ENCODE results near the gene CNTNAP5. TPM values are rescaled to one million over a fixed set of nuclear protein-coding genes. Genes with fewer than 3 reads are reported as not detected.

CNTNAP5 gene
- total RNA-seq, 2 experiments from 2014 or later: not detected

DNA sequence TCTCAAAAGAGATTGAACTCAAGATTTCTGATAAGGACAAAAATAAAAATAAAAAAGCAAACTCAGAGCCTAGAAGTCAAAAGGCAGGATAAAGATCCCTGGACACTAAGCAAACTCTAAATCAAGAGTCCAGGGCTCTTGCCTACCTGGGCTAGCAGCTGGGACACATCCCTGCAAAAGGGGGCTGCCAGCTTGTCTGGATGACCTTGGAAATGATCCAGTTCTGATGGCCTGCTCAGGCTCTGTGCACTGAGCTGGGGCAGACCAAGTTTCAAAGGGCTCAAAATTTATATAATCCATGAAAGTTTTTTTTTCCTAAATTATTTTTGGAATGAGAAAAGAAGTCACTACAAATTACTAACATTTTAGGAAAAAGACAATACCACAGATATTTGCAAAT is 557.3 kb downstream of the CNTNAP5 start:
- POLR2A ChIA-PET: no interaction called here
- no peak overlapping the region for H3K27ac ChIP-seq (ENCODE audit: low read depth in 1 of 2, low read length in 2 of 2)

DNA sequence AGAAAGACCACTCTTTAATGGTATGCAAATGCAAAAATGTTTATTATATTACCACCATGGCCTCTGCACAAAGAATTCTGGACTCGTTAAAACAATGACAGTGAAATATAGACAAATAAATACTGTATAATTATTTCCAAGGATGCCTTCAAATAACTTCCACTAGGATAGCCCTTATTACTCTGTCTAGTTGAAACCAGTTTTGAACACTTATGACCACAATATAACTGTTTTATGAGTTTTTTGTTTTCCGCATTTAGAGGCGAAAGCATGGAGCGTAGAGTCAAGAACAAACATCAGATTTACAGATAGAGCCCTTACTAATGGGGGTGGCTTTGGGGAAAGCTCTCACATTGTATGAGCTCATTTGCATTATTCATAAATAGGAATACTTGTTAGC is 559.5 kb downstream of the CNTNAP5 start:
- H3K27me3 ChIP-seq (ENCODE audit: control insufficient read depth in 1 of 2, insufficient read depth in 2 of 2, low read length in 2 of 2): no peaks in the 10 kb centered on the region
- H3K27ac Mint-ChIP-seq: no peak overlapping the region
- intact Hi-C loops (cut with DNase I, micrococcal nuclease): no loop called here

More for the DNA sequence above, 557.3 kb downstream of the CNTNAP5 start:
- H3K9me3 ChIP-seq (ENCODE audit: control insufficient read depth in 1 of 2, insufficient read depth in 1 of 2, low read length in 2 of 2): no peaks in the 10 kb centered on the region
- ATAC-seq (ENCODE audit: poor library complexity): no peak
- no peak overlapping the region for H3K27ac Mint-ChIP-seq
- H3K27me3 Mint-ChIP-seq: no peaks in the 10 kb centered on the region
- no peaks in the 10 kb centered on the region for H3K4me1 Mint-ChIP-seq (ENCODE audit: low read depth)
- DNase-seq: no peak
- CTCF ChIA-PET: no interaction called here
- no peaks in the 10 kb centered on the region for H3K4me1 ChIP-seq (ENCODE audit: insufficient read depth, low read length)
- no peaks in the 10 kb centered on the region for H3K36me3 ChIP-seq (ENCODE audit: insufficient read depth, low read length)
- H3K27me3 ChIP-seq (ENCODE audit: control insufficient read depth in 1 of 2, insufficient read depth in 2 of 2, low read length in 2 of 2): no peaks in the 10 kb centered on the region
- intact Hi-C loops (cut with DNase I, micrococcal nuclease): no loop called here
- H3K4me3 Mint-ChIP-seq: no peak overlapping the region
- TF ChIP-seq, protein P1, sequence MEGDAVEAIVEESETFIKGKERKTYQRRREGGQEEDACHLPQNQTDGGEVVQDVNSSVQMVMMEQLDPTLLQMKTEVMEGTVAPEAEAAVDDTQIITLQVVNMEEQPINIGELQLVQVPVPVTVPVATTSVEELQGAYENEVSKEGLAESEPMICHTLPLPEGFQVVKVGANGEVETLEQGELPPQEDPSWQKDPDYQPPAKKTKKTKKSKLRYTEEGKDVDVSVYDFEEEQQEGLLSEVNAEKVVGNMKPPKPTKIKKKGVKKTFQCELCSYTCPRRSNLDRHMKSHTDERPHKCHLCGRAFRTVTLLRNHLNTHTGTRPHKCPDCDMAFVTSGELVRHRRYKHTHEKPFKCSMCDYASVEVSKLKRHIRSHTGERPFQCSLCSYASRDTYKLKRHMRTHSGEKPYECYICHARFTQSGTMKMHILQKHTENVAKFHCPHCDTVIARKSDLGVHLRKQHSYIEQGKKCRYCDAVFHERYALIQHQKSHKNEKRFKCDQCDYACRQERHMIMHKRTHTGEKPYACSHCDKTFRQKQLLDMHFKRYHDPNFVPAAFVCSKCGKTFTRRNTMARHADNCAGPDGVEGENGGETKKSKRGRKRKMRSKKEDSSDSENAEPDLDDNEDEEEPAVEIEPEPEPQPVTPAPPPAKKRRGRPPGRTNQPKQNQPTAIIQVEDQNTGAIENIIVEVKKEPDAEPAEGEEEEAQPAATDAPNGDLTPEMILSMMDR (IDR thresholded peaks at IDR 0.05): no peak
- H3K4me3 ChIP-seq (ENCODE audit: low read length): no peak overlapping the region
- H3K9me3 Mint-ChIP-seq: peaks cover 4% of the 10 kb centered on the region
- no peaks in the 10 kb centered on the region for H3K36me3 Mint-ChIP-seq (ENCODE audit: low read depth)

DNA sequence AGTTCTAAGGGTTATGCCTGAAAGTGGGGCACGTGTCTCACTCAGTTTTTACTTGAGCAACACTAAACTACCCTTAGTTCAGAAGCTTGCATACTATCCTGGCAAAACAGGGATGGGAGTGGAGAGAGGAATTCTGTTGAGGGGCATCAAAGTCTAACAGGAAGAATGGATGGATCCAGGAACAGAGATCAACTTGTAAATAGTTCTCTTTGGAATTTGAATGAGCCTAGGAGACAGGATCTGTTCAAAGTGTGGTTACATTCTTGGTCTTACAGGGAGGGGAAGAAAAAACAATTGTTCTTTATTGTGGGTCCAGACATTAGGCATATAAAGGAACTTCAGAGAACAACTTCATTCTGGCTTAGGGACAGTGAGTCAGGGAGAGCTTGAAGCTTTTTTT is 560.2 kb downstream of the CNTNAP5 start:
- H3K27me3 ChIP-seq (ENCODE audit: control insufficient read depth in 1 of 2, insufficient read depth in 2 of 2, low read length in 2 of 2): no peaks in the 10 kb centered on the region
- Mint-ChIP-seq H3K27ac (no peak overlapping the region), H3K27me3 (no peaks in the 10 kb centered on the region), H3K4me3 (no peak overlapping the region), H3K9me3 (peaks cover 4% of the 10 kb centered on the region), H3K36me3 (ENCODE audit: low read depth) (no peaks in the 10 kb centered on the region), H3K4me1 (ENCODE audit: low read depth) (no peaks in the 10 kb centered on the region)
- intact Hi-C loops (cut with DNase I, micrococcal nuclease): no loop called here
- no peak for ATAC-seq (ENCODE audit: poor library complexity)
- H3K4me1 ChIP-seq (ENCODE audit: insufficient read depth, low read length): no peaks in the 10 kb centered on the region
- no peak for DNase-seq
- H3K4me3 ChIP-seq (ENCODE audit: low read length): no peak overlapping the region
- ChIA-PET POLR2A (no interaction called here), CTCF (no interaction called here)
- H3K27ac ChIP-seq (ENCODE audit: low read depth in 1 of 2, low read length in 2 of 2): no peak overlapping the region
- TF ChIP-seq, protein P1 (IDR thresholded peaks at IDR 0.05): no peak
- H3K9me3 ChIP-seq (ENCODE audit: control insufficient read depth in 1 of 2, insufficient read depth in 1 of 2, low read length in 2 of 2): no peaks in the 10 kb centered on the region
- no peaks in the 10 kb centered on the region for H3K36me3 ChIP-seq (ENCODE audit: insufficient read depth, low read length)

More for the DNA sequence above, 559.5 kb downstream of the CNTNAP5 start:
- CTCF ChIA-PET: no interaction called here
- Mint-ChIP-seq H3K36me3 (ENCODE audit: low read depth) (no peaks in the 10 kb centered on the region), H3K4me1 (ENCODE audit: low read depth) (no peaks in the 10 kb centered on the region), H3K9me3 (peaks cover 4% of the 10 kb centered on the region), H3K27me3 (no peaks in the 10 kb centered on the region), H3K4me3 (no peak overlapping the region)
- DNase-seq (no peak), ATAC-seq (ENCODE audit: poor library complexity) (no peak)
- H3K27ac ChIP-seq (ENCODE audit: low read depth in 1 of 2, low read length in 2 of 2): no peak overlapping the region
- H3K36me3 ChIP-seq (ENCODE audit: insufficient read depth, low read length): no peaks in the 10 kb centered on the region
- POLR2A ChIA-PET: no interaction called here
- no peaks in the 10 kb centered on the region for H3K9me3 ChIP-seq (ENCODE audit: control insufficient read depth in 1 of 2, insufficient read depth in 1 of 2, low read length in 2 of 2)
- TF ChIP-seq, protein P1 (IDR thresholded peaks at IDR 0.05): no peak
- H3K4me3 ChIP-seq (ENCODE audit: low read length): no peak overlapping the region
- no peaks in the 10 kb centered on the region for H3K4me1 ChIP-seq (ENCODE audit: insufficient read depth, low read length)
